Measurements from ENCODE around the gene MAPK8IP3.

- TF ChIP-seq CTCF (IDR thresholded peaks at IDR 0.05; ENCODE audit: low read length) (no peak), EZH2 (optimal IDR thresholded peaks at IDR 0.05; ENCODE audit: low read depth, low read length) (no peak)
Observed at GRCh38 chr16:1751946-1752345, 46.0 kb downstream of the MAPK8IP3 start.
